D721Med (cell line): ENCODE measurements around the gene MINDY3.
"Not testable (repeated sequence)": the region's sequence is repeated elsewhere in the genome, so short reads cannot be mapped to it uniquely, and the experiment has no call there.

Experiments
- DNase-seq: peaks from one replicate; pipeline ENCODE4 v3.0.0; 2011; ENCODE audit warnings: low spot score; ENCODE audit not compliant: insufficient read length
- FAIRE-seq: peaks from 2 replicates; lab custom pipeline; 2011; peaks lifted over from hg19 to GRCh38; lab: Jason Lieb, UNC
- CTCF ChIP-seq: IDR thresholded peaks from 2 replicates; pipeline ENCODE4 v1.5.1; 2012; ENCODE audit warnings: mild to moderate bottlenecking, control low read depth; ENCODE audit not compliant: insufficient read depth; ENCODE audit errors: missing control alignments

MINDY3 gene

GRCh38 chr10:15879663-15880062 lies 19.4 kb upstream of the MINDY3 start:
- TF ChIP-seq CTCF, result no peak
- FAIRE-seq, result no peak
- no peak for DNase-seq

- DNase-seq (no peak), FAIRE-seq (peak; percentile 87)
- peak; percentile 82 for TF ChIP-seq CTCF
Observed at GRCh38 chr10:15879058-15879457, 18.8 kb upstream of the MINDY3 start.

- DNase-seq (no peak), FAIRE-seq (no peak)
- no peak for TF ChIP-seq CTCF
Observed at GRCh38 chr10:15877836-15878576, 17.7 kb upstream of the MINDY3 start.

- not testable (repeated sequence) for FAIRE-seq, DNase-seq
Observed at GRCh38 chr10:15876274-15876673, 16.0 kb upstream of the MINDY3 start.

GRCh38 chr10:15872645-15873044 lies 12.3 kb upstream of the MINDY3 start:
- FAIRE-seq, result not testable (repeated sequence)

GRCh38 chr10:15871823-15872222 lies 11.5 kb upstream of the MINDY3 start:
- no peak for TF ChIP-seq CTCF
- FAIRE-seq, result no peak
- DNase-seq, result no peak

More at GRCh38 chr10:15872645-15873044, 12.3 kb upstream of the MINDY3 start:
- not testable (repeated sequence) for DNase-seq

GRCh38 chr10:15869935-15870334 lies 9.6 kb upstream of the MINDY3 start:
- no peak for DNase-seq
- TF ChIP-seq CTCF, result no peak
- no peak for FAIRE-seq

- no peak for FAIRE-seq
- DNase-seq, result no peak
- TF ChIP-seq CTCF, result no peak
Observed at GRCh38 chr10:15868006-15868405, 7.7 kb upstream of the MINDY3 start.
